A549 (cell line): ENCODE results near the gene IRGQ. TPM values are rescaled to one million over a fixed set of nuclear protein-coding genes. Genes with fewer than 3 reads are reported as not detected.

Experiments
- ATAC-seq, 2 experiments: fragments of 200-7000 bp in 1 of 2; fragments of >200 bp in 1 of 2; cut with Nextera tagmentation in 1 of 2; cut with Tn5 transposase in 1 of 2; 3 replicates each; pipeline versions ENCODE4 v1.8.0 to v1.9.1; 2018 to 2020; ENCODE audit warnings: mild to moderate bottlenecking in 1 of 2, moderate library complexity in 1 of 2
- CTCF ChIA-PET: fragments of 300-600 bp; sonication (Branson Sonifier 250); formaldehyde crosslinking; extraction: SDS; loops from one replicate; lab custom pipeline; 2021; ENCODE audit warnings: antibody characterized with exemption, inconsistent platforms; lab: Yijun Ruan, JAX
- POLR2A ChIA-PET: fragments of 350-600 bp; formaldehyde crosslinking; extraction: SDS; loops from one replicate; lab custom pipeline; 2021; ENCODE audit warnings: antibody characterized with exemption, inconsistent platforms; lab: Yijun Ruan, JAX
- DNase-seq, 2 experiments: peaks; one replicate each; pipeline versions ENCODE4 v3.0.0 to v3.0.0-alpha.2; 2011 to 2016; ENCODE audit warnings: low read depth in 1 of 2, low spot score in 1 of 2
- FAIRE-seq: peaks from 2 replicates; lab custom pipeline; 2011; peaks lifted over from hg19 to GRCh38; lab: Jason Lieb, UNC
- H3K27ac ChIP-seq, 2 experiments: fragments of >200 bp; sonication (Bioruptor Twin); formaldehyde crosslinking; 3 replicates each; pipeline ENCODE4 v1.5.1; 2016 to 2017
- H3K4me1 ChIP-seq: fragments of >200 bp; sonication (Bioruptor Twin); formaldehyde crosslinking; 3 replicates; pipeline ENCODE4 v1.6.1; 2016
- H3K4me2 ChIP-seq: fragments of >200 bp; sonication (Bioruptor Twin); formaldehyde crosslinking; 3 replicates; pipeline ENCODE4 v1.6.1; 2016
- H3K4me3 ChIP-seq: fragments of >200 bp; sonication (Bioruptor Twin); formaldehyde crosslinking; 3 replicates; pipeline ENCODE4 v1.5.1; 2016
- H3K9me3 ChIP-seq: fragments of >200 bp; sonication (Bioruptor Twin); formaldehyde crosslinking; 3 replicates; pipeline ENCODE4 v1.6.1; 2016
- ATOH8 ChIP-seq: fragments of 250-450 bp; sonication (Bioruptor Pico); IDR thresholded peaks from 2 replicates; pipeline ENCODE4 v1.5.0; 2020; ENCODE audit warnings: low read depth, mild to moderate bottlenecking, moderate library complexity
- BCL3 ChIP-seq: fragments of >200 bp; sonication (Bioruptor Twin); formaldehyde crosslinking; IDR thresholded peaks from 3 replicates; pipeline ENCODE4 v1.6.1; 2016
- CHD4 ChIP-seq: fragments of 200-600 bp; sonication (generic); IDR thresholded peaks from 2 replicates; pipeline ENCODE4 v1.6.1; 2016; ENCODE audit warnings: antibody characterized with exemption, mild to moderate bottlenecking, borderline replicate concordance
- ELK1 ChIP-seq: fragments of 150-350 bp; IDR thresholded peaks from 2 replicates; pipeline ENCODE4 v1.6.1; 2014; ENCODE audit warnings: low read depth, mild to moderate bottlenecking, low read length
- EP300 ChIP-seq, 2 experiments: fragments of >200 bp; sonication (Bioruptor Twin); formaldehyde crosslinking; IDR thresholded peaks; 2 replicates in 1 of 2; 3 replicates in 1 of 2; pipeline ENCODE4 v1.6.1; 2016 to 2017
- FOSL2 ChIP-seq, 2 experiments: fragments of 450-650 bp in 1 of 2; fragments of >200 bp in 1 of 2; sonication (Bioruptor Twin) in 1 of 2; formaldehyde crosslinking; IDR thresholded peaks; 2 replicates each; pipeline versions ENCODE4 v1.5.0 to v1.6.1; 2016 to 2020; ENCODE audit warnings: mild to moderate bottlenecking in 1 of 2, moderate library complexity in 1 of 2
- FOXS1 ChIP-seq: fragments of 250-450 bp; sonication (Bioruptor Pico); IDR thresholded peaks from 2 replicates; pipeline ENCODE4 v1.5.0; 2020; ENCODE audit warnings: mild to moderate bottlenecking, moderate library complexity
- HDAC2 ChIP-seq: fragments of 200-600 bp; sonication (generic); IDR thresholded peaks from 2 replicates; pipeline ENCODE4 v1.6.1; 2016
- HEYL ChIP-seq: fragments of 250-450 bp; sonication (Bioruptor Pico); IDR thresholded peaks from 2 replicates; pipeline ENCODE4 v1.8.0; 2021; ENCODE audit warnings: mild to moderate bottlenecking, moderate library complexity
- HOXB13 ChIP-seq: fragments of 250-450 bp; sonication (Bioruptor Pico); IDR thresholded peaks from 2 replicates; pipeline ENCODE4 v1.5.0; 2020; ENCODE audit warnings: low read depth, mild to moderate bottlenecking, moderate library complexity
- JUN ChIP-seq, 2 experiments: fragments of >200 bp; sonication (Bioruptor Twin); formaldehyde crosslinking; IDR thresholded peaks; 2 replicates in 1 of 2; 3 replicates in 1 of 2; pipeline ENCODE4 v1.6.1; 2016 to 2017
- NFE2L2 ChIP-seq: fragments of 150-350 bp; conservative IDR thresholded peaks from 2 replicates; pipeline ENCODE4 v1.6.1; 2014; ENCODE audit warnings: low read length
- NR3C1 ChIP-seq: fragments of >200 bp; sonication (Bioruptor Twin); formaldehyde crosslinking; IDR thresholded peaks from 3 replicates; pipeline ENCODE4 v1.6.1; 2017
- PHF8 ChIP-seq: fragments of 200-600 bp; sonication (generic); IDR thresholded peaks from 2 replicates; pipeline ENCODE4 v1.6.1; 2016; ENCODE audit warnings: low read depth, mild to moderate bottlenecking, antibody characterized with exemption, moderate library complexity, borderline replicate concordance
- POLR2A ChIP-seq: IDR thresholded peaks from 2 replicates; pipeline ENCODE4 v1.6.1; 2012; ENCODE audit warnings: mild to moderate bottlenecking, low read length
- SMC3 ChIP-seq: fragments of >200 bp; sonication (Bioruptor Twin); formaldehyde crosslinking; IDR thresholded peaks from 3 replicates; pipeline ENCODE4 v1.6.1; 2018; ENCODE audit warnings: inconsistent platforms
- TFCP2L1 ChIP-seq: fragments of 250-450 bp; sonication (Bioruptor Pico); IDR thresholded peaks from 2 replicates; pipeline ENCODE4 v1.5.0; 2021; ENCODE audit warnings: mild to moderate bottlenecking
- TP53 ChIP-seq: fragments of 250-450 bp; sonication (Bioruptor Pico); IDR thresholded peaks from 2 replicates; pipeline ENCODE4 v1.5.0; 2021; ENCODE audit warnings: mild to moderate bottlenecking, moderate library complexity
- ZNF302 ChIP-seq: fragments of 250-450 bp; sonication (Bioruptor Pico); IDR thresholded peaks from 2 replicates; pipeline ENCODE4 v1.9.0; 2021; ENCODE audit warnings: inconsistent platforms, mild to moderate bottlenecking, moderate library complexity
- WGBS: methylation state at CpG from one replicate; pipeline ENCODE4 v1.1.6; 2017; ENCODE audit errors: missing lambda C conversion rate; 5-methylcytosine and 5-hydroxymethylcytosine counted together
- polyA plus RNA-seq, 4 experiments: library from polyadenylated mRNA; depleted of rRNA in 3 of 4; stranded (reverse); fragments of >200 nt; fragmentation: RNase III in 1 of 4; extraction: RNeasy Plus Mini Kit Qiagen cat#74134 plus additional on column Dnase treatment in 1 of 4; gene quantifications; 2 replicates in 3 of 4; 3 replicates in 1 of 4; pipeline ENCODE4 v1.2.3, GENCODE V29; 2011 to 2017
- TF ChIP-seq, protein P1 (sequence below): IDR thresholded peaks from 2 replicates; pipeline ENCODE4 v1.6.1; 2012; ENCODE audit warnings: low read depth, borderline replicate concordance
- TF ChIP-seq, protein P2 (sequence below): IDR thresholded peaks from 2 replicates; pipeline ENCODE4 v1.6.1; 2012

Gene IRGQ
- polyA plus RNA-seq, 2 of the 4 experiments (the other 2 are of a cell fraction): 6.5 to 10.0 TPM

DNA sequence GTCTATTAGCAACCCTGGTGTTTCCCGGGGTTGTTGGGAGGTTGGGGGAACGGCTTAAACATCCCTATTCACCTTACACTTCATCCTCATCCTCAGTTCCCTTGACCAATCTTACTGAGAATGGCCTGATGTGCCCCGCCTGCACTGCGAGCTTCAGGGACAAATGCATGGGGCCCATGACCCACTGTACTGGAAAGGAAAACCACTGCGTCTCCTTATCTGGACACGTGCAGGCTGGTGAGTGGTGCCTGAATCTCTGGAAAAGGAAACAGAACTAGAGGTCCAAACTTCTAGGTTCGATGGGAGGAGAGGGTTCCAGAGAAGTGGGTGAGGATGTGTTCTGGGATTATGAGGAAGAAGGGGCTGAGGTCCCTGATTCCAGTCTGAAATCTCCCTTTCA is 14.5 kb downstream of the IRGQ start (continued):
- TF ChIP-seq ZNF302 (CRISPR knock-in tag) (no peak), TFCP2L1 (CRISPR knock-in tag) (no peak), POLR2A (no peak)

- Histone ChIP-seq H3K4me3 (no peak overlapping the region), H3K4me2 (no peak overlapping the region), H3K9me3 (no peaks in the 10 kb centered on the region), H3K27ac (no peak overlapping the region), H3K4me1 (peaks cover 11% of the 10 kb centered on the region)
- POLR2A ChIA-PET: no interaction called here
- FAIRE-seq: no peak
- CTCF ChIA-PET: interaction anchor here (2.0 kb wide), 1 partner anchor 23 kb away, joined by 12 read pairs; no protein-coding TSS in a partner anchor
- WGBS: 80% methylated on average over 3 of the region's 3 CpGs
- no peak for ATAC-seq
- DNase-seq: no peak
- TF ChIP-seq TP53 (CRISPR knock-in tag): no peak
- no peak for TF ChIP-seq HOXB13
- TF ChIP-seq FOXS1 (CRISPR knock-in tag): no peak
- TF ChIP-seq, protein P1, sequence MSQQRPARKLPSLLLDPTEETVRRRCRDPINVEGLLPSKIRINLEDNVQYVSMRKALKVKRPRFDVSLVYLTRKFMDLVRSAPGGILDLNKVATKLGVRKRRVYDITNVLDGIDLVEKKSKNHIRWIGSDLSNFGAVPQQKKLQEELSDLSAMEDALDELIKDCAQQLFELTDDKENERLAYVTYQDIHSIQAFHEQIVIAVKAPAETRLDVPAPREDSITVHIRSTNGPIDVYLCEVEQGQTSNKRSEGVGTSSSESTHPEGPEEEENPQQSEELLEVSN: no peak
- no peak for TF ChIP-seq ELK1
- TF ChIP-seq PHF8: no peak
Observed at GRCh38 chr19:43578787-43579186, 17.1 kb downstream of the IRGQ start.

DNA sequence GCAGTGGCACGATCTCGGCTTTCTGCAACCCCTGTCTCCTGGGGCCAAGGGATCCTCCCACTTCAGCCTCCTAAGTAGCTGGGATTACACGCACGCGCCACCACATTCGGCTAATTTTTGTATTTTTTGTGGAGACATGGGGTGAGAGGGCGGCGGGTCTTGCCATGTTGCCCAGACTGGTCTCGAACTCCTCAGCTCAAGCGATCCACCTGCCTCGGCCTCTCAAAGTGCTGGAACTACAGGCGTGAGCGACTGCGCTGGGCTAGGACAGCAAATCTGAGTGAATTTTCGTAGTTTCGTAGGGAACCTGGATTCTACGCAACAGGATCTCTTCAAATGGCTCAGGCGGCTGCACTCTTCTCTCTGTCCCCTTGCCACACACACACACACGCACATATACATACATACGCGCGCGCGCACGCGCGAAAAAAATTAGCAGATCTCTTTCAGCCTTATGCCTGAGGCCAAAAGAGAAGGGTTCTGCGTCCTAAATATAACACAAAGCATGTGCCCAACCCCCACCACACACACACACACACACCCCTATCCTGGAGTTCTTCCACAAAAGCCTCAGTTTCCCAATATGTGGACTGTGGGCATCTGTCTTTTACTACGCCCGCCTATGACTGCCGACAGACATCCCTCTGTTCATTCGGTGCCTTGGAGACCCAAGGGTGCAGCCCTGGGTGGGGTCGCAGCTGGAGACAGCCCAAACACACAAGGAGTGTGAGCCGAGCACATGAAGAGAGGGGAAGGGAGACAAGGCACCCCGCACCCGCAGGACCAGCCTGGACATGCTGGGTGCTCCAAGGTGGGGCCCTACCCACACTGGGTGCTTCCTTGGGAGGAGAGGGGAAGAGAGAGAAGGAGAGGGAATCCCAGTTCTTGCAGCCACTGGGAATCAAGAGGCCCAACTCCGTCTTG is 19.7 kb downstream of the IRGQ start:
- no peak for FAIRE-seq
- Histone ChIP-seq H3K4me2 (peak overlapping the region; percentile 95), H3K9me3 (no peaks in the 10 kb centered on the region)
- TF ChIP-seq EP300 (IDR thresholded peaks at IDR 0.05) (no peak), HEYL (no peak), NR3C1 (no peak), HDAC2 (no peak), CHD4 (no peak), SMC3 (no peak), NFE2L2 (no peak), BCL3 (no peak), FOSL2 (IDR thresholded peaks at IDR 0.05) (no peak), FOSL2 (CRISPR knock-in tag; IDR thresholded peaks at IDR 0.05) (no peak), JUN (IDR thresholded peaks at IDR 0.05) (no peak), ATOH8 (CRISPR knock-in tag) (no peak), PHF8 (no peak)
- TF ChIP-seq, protein P2, sequence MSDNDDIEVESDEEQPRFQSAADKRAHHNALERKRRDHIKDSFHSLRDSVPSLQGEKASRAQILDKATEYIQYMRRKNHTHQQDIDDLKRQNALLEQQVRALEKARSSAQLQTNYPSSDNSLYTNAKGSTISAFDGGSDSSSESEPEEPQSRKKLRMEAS: no peak
- TF ChIP-seq, all 56 proteins: peak for 0
- 82% methylated on average over 37 of the region's 37 CpGs for WGBS
- Histone ChIP-seq H3K4me3 (peak overlapping the region; percentile 84), H3K27ac (peak overlapping the region; percentile 74 to 86), H3K4me1 (peaks cover 11% of the 10 kb centered on the region)
- ATAC-seq (peak in 1 of 2 experiments; percentile 6; a peak in 2 of 6 replicates), DNase-seq (no peak)
- ChIA-PET CTCF (interaction anchor here (1.5 to 3.0 kb wide), 5 partner anchors 10 to 129 kb away, joined by 4 to 24 read pairs (median 9); no protein-coding TSS in a partner anchor), POLR2A (interaction anchor here (1.4 to 2.4 kb wide), 2 partner anchors 8 to 21 kb away, joined by 3 to 17 read pairs; partner anchors contain the start of genes IRGQ and ZNF576)
